Activated CD8-positive, alpha-beta T cell treated with anti-CD3 and anti-CD28 coated beads for 36 hours (primary cell): ENCODE results near the gene PHOX2A. TPM values are rescaled to one million over a fixed set of nuclear protein-coding genes. Genes with fewer than 3 reads are reported as not detected.

ENCODE experiments used
- ATAC-seq: fragments of 200-7000 bp; cut with Tn5 transposase; one replicate; pipeline ENCODE4 v1.10.0; 2021; ENCODE audit warnings: mild to moderate bottlenecking, moderate library complexity
- CTCF ChIA-PET: fragments of 350-600 bp; sonication (Branson Sonifier 250); formaldehyde crosslinking; loops from one replicate; lab custom pipeline; 2021; ENCODE audit warnings: antibody characterized with exemption; lab: Charles Lee
- POLR2A ChIA-PET: fragments of 350-600 bp; sonication (Branson Sonifier 250); formaldehyde crosslinking; loops from one replicate; lab custom pipeline; 2021; ENCODE audit warnings: antibody characterized with exemption; lab: Charles Lee
- DNase-seq: peaks from one replicate; pipeline ENCODE4 v3.0.0-alpha.2; 2020
- H3K27ac Mint-ChIP-seq: one replicate; pipeline ENCODE4 v1.8.0; 2021; ENCODE audit warnings: mild to moderate bottlenecking, mixed read lengths
- H3K27me3 Mint-ChIP-seq: one replicate; pipeline ENCODE4 v1.8.0; 2021; ENCODE audit warnings: mixed read lengths
- H3K36me3 Mint-ChIP-seq: one replicate; pipeline ENCODE4 v1.8.0; 2021; ENCODE audit warnings: low read depth, mixed read lengths
- H3K4me1 Mint-ChIP-seq: one replicate; pipeline ENCODE4 v1.8.0; 2021; ENCODE audit warnings: low read depth, mixed read lengths
- H3K4me3 Mint-ChIP-seq: one replicate; pipeline ENCODE4 v1.8.0; 2021; ENCODE audit warnings: mild to moderate bottlenecking, moderate library complexity, mixed read lengths
- H3K9me3 Mint-ChIP-seq: one replicate; pipeline ENCODE4 v1.8.0; 2021; ENCODE audit warnings: mixed read lengths
- CTCF ChIP-seq: fragments of 200-600 bp; IDR thresholded peaks from one replicate; pipeline ENCODE4 v1.8.0; 2022; ENCODE audit warnings: antibody characterized with exemption, mild to moderate bottlenecking
- intact Hi-C: fragments of 100-400 bp; cut with micrococcal nuclease; formaldehyde crosslinking; loops from one replicate; pipeline ENCODE4 v1.10.0; 2022
- total RNA-seq, 2 experiments: library from RNA; stranded (reverse); gene quantifications; one replicate each; pipeline ENCODE4 v1.2.3, GENCODE V29; 2021

The PHOX2A gene
- total RNA-seq, 2 experiments from 2014 or later, result not detected

- Mint-ChIP-seq H3K36me3 (no peaks in the 10 kb centered on the region), H3K9me3 (no peaks in the 10 kb centered on the region), H3K4me3 (no peak overlapping the region), H3K4me1 (no peaks in the 10 kb centered on the region), H3K27ac (no peak overlapping the region), H3K27me3 (peaks cover 8% of the 10 kb centered on the region)
- no peak for TF ChIP-seq CTCF
- ATAC-seq, result no peak
- no peak for DNase-seq
- CTCF ChIA-PET, result interaction anchor here (1.0 kb wide), 1 partner anchor 210 kb away, joined by 3 read pairs; no protein-coding TSS in a partner anchor
- intact Hi-C loops, result no loop called here
- POLR2A ChIA-PET, result no interaction called here
These were observed 16.6 kb upstream of the PHOX2A start for GRCh38 chr11:72260574-72260973.

- ATAC-seq (no peak), DNase-seq (no peak)
- H3K4me3 Mint-ChIP-seq, result no peak overlapping the region
- CTCF ChIA-PET, result no interaction called here
- POLR2A ChIA-PET, result no interaction called here
- TF ChIP-seq CTCF, result no peak
- no peaks in the 10 kb centered on the region for H3K4me1 Mint-ChIP-seq
- H3K27ac Mint-ChIP-seq, result no peak overlapping the region
- no peaks in the 10 kb centered on the region for H3K9me3 Mint-ChIP-seq
- intact Hi-C loops, result no loop called here
- no peaks in the 10 kb centered on the region for H3K36me3 Mint-ChIP-seq
- peaks cover 8% of the 10 kb centered on the region for H3K27me3 Mint-ChIP-seq
These were observed 15.5 kb upstream of the PHOX2A start for GRCh38 chr11:72259490-72259889.

- H3K9me3 Mint-ChIP-seq, result no peaks in the 10 kb centered on the region
- CTCF ChIA-PET, result interaction anchor here (1.2 kb wide), 1 partner anchor 19 kb away, joined by 3 read pairs; no protein-coding TSS in a partner anchor
These were observed 13.6 kb upstream of the PHOX2A start for GRCh38 chr11:72257570-72257969.

GRCh38 chr11:72254299-72254993, 10.5 kb upstream of the PHOX2A start:
- TF ChIP-seq CTCF, result no peak
- peaks cover 3% of the 10 kb centered on the region for H3K27me3 Mint-ChIP-seq
- ChIA-PET CTCF (interaction anchor here (0.7 to 1.8 kb wide), 4 partner anchors 16 to 177 kb away, joined by 3 to 6 read pairs (median 3); no protein-coding TSS in a partner anchor), POLR2A (interaction anchor here (1.6 kb wide), 1 partner anchor 29 kb away, joined by 3 read pairs; no protein-coding TSS in a partner anchor)
- no peaks in the 10 kb centered on the region for H3K4me1 Mint-ChIP-seq
- intact Hi-C loops, result no loop called here
- no peaks in the 10 kb centered on the region for H3K36me3 Mint-ChIP-seq
- no peak overlapping the region for H3K4me3 Mint-ChIP-seq
- ATAC-seq (no peak), DNase-seq (no peak)
- no peak overlapping the region for H3K27ac Mint-ChIP-seq
- H3K9me3 Mint-ChIP-seq, result no peaks in the 10 kb centered on the region

More at GRCh38 chr11:72257570-72257969, 13.6 kb upstream of the PHOX2A start:
- intact Hi-C loops, result no loop called here
- Mint-ChIP-seq H3K27me3 (peaks cover 3% of the 10 kb centered on the region), H3K4me3 (no peak overlapping the region), H3K27ac (no peak overlapping the region), H3K4me1 (no peaks in the 10 kb centered on the region), H3K36me3 (no peaks in the 10 kb centered on the region)
- POLR2A ChIA-PET, result no interaction called here
- ATAC-seq (no peak), DNase-seq (no peak)
- TF ChIP-seq CTCF, result no peak

- CTCF ChIA-PET, result no interaction called here
These were observed 9.4 kb upstream of the PHOX2A start for GRCh38 chr11:72253392-72253791.

More at GRCh38 chr11:72253392-72253791, 9.4 kb upstream of the PHOX2A start:
- Mint-ChIP-seq H3K36me3 (no peaks in the 10 kb centered on the region), H3K4me3 (no peak overlapping the region), H3K9me3 (no peaks in the 10 kb centered on the region), H3K27me3 (peaks cover 5% of the 10 kb centered on the region), H3K27ac (no peak overlapping the region), H3K4me1 (no peaks in the 10 kb centered on the region)
- intact Hi-C loops, result no loop called here
- ATAC-seq, result no peak
- no peak for TF ChIP-seq CTCF
- POLR2A ChIA-PET, result no interaction called here
- no peak for DNase-seq
